GM18868 (cell line): Measurements from ENCODE around the gene CTIF.
A peak's percentile ranks its signal among the peaks of the same experiment; 100 is the strongest.
"Not testable (repeated sequence)": the region's sequence is repeated elsewhere in the genome, so short reads cannot be mapped to it uniquely, and the experiment has no call there.

Source experiments
- ATAC-seq: cut with Tn5 transposase; IDR thresholded peaks from one replicate; pipeline ENCODE4 v1.9.1; 2021; ENCODE audit warnings: mild to moderate bottlenecking, moderate library complexity; ENCODE audit not compliant: unreplicated experiment

CTIF gene

DNA sequence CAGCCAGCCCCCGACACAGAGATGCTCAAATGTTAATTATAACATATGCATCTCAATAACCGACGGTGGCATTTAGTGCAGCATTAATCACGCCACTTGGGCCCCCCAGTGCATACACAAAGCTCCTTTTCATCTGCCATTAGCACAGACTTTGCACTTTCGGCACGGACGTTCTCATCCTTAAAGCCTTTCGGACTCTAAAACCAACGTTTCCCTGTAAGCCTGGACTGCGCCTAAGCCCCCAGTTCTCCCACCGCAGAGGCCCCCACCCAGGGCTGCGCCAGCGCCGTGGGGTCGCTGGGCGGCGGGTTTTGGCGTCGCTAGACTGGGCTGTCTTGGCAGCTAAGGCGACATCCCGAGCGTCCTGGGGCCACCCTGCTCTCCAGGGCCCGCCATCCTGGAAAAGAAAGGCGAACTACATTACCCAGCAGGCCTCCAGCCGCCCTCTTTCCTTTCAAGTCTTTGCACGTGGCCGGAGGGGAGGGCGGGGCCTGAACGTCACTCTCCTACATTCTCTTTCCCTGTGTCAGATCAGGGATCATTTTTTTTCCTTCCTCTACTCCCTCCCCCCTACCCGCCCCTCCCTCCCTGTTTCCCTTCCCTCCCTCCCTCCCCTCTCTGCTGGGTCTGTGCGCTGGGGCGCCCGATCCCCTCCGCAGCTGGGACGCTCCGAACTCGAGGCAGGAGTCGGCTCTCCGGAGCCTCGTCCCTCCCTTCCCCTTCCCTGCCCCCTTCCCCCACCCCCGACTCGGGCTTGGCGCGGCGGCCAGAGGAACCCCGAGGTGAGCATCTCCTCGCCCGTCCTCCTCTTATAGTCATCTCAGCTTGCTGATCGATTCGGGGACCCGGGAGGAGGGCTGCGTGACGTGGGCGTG is at the start of gene CTIF:
TSS of gene CTIF (plus strand) at position 501 of the 875 bp plus-strand sequence. CDS start 80,535 bp downstream, outside the sequence.
- peak; percentile 80 for ATAC-seq

DNA sequence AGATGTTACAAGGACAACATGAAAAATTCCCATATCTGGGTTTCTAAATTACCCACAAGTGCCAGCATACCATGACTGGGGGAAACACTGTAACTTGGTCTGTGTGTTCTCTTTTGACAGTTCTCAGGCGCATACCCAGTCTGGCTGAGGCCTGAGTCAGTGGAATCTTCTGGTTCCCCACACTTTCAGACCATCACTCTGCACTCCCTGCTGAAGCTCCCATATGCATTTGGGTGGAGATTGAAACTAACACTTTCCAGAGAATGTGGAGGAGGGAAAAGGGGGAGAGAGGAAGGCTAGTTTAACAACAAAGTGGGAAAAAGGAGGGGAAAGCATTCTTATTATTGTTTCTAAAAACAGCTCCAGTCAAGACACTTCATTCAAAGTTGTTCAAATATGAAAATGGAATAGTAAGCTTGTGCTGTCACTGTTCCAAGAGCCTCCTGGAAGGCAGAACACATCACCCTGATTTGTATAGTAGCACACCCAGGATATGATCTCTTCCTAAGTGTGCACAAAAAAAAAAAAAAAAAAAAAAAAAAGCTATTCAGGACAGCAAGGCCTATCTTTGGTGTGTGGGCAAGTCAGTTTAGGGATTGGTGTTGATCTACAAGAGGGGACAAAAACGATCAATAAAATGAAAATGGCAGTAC is 48.1 kb upstream of the CTIF start:
- ATAC-seq: no peak

DNA sequence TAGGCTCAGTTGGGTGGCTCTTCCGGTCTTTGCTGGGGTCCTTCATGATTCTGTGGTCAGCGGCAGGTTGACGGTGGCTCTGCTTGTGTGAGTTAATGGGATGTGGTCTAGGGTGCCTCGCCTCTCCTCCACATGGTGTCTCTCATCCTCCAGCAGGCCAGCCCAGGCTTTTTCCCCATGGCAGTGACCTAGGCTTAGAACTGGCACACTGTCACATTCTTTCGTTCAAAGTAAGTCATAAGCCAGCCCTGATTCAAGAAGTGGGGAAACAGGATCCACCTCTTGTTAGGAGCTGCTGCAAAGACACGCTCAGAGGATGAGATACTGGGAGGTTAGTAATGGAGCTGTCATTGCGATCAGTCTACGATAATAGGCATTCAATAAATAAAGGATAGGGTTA is 46.0 kb upstream of the CTIF start:
- no peak for ATAC-seq

DNA sequence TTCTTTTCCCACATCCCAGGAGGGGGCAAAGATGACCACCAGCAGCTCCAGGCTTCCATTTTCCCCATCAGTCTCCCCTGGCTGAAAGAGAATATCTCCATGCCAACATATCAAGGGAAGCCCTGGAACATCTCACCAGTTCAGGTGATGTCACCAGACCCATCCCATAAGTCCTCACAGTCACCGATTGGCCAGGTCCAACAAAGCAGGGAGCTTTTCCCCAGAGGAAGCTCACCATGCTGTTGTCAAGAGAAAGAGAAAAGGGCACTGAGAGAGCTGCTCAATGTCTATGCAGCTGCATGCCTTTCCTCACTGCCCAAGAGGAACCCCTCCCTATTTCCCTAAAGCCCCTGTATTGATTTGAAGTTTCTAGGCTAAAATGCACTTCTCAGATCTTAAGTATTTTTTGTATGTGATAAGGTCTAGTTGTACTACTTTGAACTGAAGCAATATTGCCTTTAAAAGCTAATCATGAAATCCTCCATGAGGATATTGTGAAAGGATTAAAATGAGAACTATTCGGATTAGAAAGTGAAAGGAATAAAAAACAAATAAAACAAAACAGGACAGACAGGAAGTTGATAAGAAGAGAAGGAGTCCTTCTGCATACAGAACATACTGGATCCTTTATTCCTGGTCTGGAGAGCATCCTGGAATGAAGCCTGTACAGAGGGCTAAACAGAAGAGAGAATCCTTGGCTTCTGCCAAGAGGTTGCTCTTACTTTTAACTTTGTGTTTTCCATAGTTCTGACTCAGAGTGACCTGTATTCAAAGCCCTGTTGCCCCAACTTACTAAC is 45.2 kb upstream of the CTIF start:
- no peak for ATAC-seq

DNA sequence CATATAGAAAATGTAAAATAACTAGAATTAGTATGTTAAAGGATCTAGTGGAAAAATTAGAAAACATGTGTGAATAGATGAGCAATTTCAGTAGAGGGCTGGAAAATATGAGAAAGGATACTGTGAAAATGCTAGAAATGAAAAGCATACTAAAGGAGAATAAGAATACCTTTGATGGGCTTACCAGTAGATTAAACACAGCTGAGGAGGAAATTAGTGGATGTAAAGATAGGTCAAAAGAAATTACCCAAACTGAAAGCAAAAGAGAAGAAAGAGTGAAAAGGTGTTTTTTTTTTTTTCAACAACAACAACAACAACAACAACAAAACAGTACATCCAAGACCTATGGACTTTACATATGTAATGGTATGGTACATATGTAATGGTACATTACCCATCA is 41.0 kb upstream of the CTIF start:
- no peak for ATAC-seq

DNA sequence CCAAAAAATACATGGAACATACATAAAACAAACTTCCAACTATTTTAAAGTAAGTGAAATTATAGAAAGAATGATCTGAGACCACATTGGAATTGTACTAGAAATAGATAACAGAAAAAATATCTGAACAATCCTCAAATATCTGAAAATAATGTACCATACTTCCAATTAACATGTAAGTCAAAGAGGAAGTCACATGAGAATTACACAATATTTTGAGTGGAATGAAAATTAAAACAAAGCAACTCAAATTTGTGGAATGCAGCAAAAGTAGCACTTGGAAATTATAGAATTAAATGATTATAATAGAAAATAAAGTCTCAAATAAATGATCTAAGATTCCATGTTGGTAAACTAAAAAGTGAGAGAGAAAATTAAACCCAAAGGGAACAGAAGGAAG is 38.3 kb upstream of the CTIF start:
- no peak for ATAC-seq

DNA sequence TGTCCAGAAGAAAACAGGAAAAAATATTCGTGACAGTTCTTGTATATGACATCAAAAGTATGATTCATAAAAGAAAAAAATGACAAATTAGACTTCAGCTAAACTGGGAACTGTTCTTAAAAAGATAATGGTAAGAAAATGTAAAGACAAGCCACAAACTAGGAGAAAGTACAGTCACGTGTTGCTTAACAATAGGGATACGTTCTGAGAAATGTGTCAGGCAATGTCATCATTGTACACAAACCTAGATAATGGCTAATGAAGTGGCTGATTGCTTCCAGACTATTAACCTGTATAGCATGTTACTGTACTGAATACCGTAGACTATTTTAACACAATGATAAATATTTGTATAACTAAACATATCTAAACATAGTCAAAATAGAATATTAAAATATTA is 35.9 kb upstream of the CTIF start:
- no peak for ATAC-seq

DNA sequence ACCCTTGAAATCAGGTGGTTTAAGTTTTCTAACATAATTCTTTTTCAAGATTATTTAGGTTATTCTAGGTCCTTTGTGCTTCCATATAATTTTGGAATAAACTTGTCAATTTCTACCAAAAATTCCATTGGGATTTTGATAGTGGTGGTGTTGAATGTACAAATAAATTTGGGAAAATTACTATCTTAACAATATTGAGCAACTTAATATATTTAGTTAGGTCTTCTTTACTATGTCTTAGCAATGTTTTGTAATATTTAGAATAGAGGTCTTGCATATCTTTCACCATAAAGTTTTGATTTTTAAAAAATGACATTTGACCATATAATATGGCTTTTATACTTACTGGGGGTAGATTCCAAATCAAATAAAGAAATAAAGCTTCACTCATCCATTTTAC is 34.0 kb upstream of the CTIF start:
- ATAC-seq: no peak

DNA sequence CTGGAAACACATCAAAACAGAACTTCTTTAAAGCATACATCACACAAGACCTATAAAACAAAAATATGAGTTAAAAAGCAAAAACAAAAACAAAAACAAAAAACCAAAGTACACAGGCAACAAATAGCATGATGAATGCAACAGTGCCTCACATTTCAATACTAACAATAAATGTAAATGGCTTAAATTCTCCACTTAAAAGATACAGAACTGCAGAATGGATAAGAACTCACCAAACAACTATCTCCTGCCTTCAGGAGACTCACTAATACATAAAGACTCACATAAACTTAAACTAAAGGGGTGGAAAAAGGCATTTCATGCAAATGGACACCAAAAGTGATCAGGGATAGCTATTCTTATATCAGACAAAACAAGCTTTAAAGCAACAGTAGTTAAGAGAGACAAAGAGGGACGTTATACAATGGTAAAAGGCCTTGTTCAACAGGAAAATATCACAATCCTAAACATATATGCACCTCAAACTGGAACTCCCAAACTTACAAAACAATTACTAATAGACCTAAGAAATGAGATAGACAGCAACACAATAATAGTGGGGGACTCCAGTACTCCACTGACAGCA is 31.8 kb upstream of the CTIF start:
- not testable (repeated sequence) for ATAC-seq

DNA sequence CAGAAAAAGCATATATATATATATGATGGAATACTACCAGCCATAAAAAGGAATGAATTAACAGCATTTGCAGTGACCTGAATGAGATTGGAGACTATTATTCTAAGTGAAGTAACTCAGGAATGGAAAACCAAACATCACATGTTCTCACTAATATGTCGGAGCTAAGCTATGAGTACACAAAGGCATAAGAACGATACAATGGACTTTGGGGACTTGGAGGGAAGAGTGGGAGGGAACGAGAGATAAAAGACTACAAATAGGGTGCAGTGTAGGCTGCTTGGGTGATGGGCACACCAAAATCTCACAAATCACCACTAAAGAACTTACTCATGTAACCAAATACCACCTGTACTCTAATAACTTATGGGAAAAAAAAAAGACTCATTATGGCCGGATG is 26.3 kb upstream of the CTIF start:
- not testable (repeated sequence) for ATAC-seq

DNA sequence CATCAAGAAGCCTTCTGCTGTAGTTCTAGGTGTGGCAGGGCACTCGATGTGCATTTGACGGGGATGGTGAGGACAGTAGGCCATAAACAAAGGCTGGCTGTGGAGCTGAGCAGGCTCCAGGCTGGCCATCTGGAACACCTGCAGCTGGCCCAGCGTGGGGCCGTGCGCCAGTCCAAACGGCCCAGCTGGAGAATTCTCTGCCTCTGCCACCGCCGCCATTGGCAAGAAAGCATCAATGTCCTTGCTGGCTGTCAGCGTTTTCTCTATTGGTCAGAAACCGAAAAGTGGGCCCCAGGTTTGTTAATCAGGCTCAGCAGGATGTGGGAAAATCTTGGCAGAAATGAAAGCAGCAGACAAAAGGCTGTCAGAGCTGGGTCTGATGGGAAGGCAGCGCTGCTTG is 24.0 kb upstream of the CTIF start:
- no peak for ATAC-seq

DNA sequence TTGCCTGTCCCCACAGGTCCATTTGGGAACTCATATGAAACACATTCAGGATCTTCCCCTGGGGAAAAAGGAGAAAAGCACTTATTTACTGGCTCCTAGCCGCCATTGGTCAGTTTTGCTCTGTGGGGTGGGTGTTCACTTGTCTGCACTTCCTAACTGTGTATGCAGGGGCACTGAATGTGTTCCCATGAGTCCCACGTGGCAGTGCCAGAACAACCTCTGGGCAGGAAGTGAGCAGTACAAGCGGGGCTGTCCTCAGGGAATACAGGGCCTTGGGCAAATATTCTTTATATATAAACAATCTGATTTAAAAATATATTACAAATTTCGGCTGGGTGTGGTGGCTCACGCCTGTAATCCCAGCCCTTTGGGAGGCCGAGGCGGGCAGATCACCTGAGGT is 21.8 kb upstream of the CTIF start:
- no peak for ATAC-seq

DNA sequence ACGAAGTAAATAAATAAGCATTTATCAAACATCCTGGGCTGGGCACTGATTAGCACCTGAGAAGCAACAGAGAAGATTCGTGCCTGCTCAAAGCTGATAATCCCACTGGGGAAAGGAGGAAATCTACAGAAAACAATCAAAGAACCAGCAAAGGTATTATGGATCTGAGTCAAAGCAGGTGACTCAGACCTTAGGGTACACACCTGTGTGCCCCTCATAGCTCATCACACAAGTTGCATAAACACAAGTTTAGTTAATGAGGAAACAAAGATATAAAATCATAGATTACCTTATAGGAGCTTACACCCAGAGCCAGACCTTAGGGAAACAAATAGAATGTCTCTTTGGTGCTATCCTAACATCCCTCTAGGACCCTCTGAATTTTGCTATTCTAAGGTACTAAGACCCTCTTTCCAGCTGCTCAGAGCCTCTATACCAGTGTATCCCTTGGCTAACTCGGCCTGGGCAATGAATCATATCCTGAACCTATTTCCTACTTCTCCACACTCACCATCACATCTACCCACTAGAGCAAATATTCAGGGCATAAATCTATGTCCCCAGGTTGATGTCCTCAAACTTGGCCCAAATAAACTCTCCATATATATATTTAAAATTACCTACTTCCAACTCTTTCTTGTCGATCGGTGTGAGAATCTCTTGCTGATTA is 19.3 kb upstream of the CTIF start:
- ATAC-seq: no peak

DNA sequence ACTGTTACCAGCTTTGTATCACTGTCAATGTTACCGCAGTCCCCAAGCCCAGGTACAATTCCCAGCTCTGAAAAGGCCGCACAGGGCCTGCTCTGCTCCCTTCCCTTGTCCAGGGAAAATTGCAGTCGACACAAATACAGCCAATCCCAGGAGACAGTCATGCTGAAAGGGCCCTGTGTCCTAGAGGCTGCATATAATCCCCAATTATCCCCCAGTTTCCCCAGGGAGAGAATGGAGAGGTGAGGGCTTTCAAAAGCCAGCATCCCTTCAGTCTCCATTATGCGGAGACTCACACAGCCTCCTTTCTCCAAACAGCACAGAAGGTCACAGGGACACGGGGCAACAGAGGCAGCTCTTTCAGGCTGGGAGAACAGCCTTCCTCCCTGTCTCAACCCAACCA is 17.1 kb upstream of the CTIF start:
- ATAC-seq: no peak

DNA sequence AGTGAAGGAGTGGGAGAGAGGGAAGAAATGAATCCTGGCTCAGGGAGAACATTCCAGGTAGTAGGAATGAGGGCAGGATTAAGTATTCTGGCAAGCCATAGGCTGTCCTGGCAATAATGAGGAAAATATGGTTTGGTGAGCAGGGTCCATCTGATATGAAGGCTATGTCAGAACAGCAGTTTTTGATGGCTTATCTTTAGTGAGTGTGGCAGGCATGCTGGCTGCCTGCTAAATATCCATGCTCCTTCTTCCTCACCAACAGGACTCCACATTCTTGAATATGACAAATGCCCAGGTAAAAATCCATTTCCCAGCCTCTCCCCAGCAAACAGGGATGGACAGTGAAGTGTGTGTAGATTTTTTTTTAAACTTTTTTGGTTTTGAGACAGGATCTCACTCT is 13.2 kb upstream of the CTIF start:
- ATAC-seq: no peak

DNA sequence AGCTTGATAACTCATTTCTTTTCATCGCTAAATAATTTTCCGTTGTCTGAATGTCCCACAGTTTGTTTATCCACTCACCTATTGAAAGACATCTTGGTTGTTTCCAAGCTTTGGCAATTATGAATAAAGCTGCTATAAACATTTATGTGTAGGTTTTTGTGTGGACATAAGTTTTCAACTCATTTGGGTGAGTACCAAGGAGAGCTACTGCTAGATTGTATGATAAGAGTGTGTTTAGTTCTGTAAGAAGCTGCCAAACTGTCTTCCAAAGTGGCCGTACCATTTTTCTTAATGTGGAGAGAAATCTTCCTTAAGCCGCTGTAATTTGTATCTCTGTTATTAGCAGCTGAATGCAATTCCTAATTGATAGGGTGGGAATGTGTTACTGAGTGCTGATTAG is 11.4 kb upstream of the CTIF start:
- ATAC-seq: no peak

DNA sequence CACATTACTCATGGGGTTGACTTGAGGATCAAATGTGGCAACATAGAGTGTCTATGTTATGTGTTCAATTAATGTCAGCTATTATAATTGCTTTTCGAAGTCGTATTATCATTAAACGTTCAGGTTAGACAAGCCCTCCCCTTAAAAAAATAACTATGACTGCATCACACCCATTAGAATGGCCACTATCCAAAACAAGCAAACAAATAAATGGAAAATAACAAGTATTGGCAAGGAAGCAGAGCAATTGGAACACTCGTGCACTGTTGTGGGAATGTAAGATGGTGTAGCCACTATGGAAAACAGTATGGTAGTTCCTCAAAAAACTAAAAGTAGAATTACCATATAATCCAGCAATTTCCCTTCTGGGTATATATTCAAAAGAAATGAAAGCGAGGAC is 10.0 kb upstream of the CTIF start:
- no peak for ATAC-seq

DNA sequence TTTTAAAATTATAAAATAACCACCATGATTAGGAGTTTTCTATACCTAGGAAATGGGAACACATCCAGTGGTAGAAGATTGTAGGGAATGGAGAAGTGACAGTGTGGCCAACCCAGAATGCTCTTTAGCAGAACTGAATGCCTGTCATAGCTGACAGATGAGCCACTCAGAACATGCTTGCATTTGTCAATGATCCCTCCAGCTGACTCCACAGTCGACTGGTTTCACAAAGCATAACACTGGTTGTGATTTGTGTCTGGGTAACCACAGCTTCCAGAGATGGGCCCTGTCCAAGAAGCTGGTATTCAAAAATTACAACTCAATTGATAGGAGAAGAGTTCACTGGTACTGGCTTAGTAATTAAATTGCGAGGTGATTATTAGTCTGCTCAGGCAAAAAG is 9.0 kb upstream of the CTIF start:
- no peak for ATAC-seq

DNA sequence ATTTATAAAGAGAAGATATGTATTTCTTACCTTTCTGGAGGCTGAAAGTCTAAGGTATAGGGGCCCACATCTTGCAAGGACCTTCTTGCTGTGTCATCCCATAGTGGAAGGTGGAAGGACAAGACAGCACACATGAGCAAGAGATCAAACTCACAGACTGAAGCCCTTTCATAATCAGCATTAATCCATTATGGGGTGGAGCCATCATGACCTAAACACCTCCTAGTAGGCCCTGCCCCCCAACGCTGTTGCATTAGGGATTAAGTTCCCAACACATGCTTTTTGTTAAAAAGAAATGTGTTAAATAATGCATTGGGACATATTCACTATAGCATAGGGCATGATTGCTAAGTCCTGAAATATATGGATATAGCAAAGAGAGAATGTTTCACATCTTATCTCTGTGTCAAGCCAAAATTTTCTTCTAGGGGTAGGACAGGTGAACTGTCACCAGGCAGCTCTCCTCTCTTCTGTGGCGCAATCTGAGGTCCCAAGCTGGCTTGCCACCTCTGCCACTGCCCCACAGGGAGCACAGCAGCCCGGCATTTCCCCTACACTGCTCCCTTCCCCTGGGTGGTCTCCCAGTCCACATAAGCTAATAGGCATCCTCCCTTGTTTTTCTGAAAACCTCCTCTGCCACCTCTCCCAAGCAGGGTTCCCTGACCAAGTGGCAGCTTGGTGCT is 8.3 kb upstream of the CTIF start:
- ATAC-seq: no peak

DNA sequence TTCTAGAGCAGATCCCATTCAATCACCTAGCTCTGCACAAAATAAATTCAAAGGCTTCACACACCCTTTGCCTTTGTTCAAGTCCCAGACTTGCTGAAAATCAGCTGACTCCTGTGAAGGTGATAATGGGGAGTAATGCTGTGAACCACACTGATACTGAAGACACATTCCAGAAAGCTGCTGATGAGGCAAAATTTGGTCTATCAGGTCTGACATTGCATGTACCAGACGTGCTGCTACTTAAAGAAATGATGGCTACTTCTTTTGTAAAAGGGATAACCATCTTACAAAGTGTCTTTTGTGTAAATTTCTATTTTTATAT is 7.8 kb upstream of the CTIF start:
- no peak for ATAC-seq
